HCT116 (cell line): Measurements from ENCODE around the gene WHAMM. TPM values are rescaled to one million over a fixed set of nuclear protein-coding genes. Genes with fewer than 3 reads are reported as not detected.

ENCODE experiments used
- ATAC-seq: fragments of 200-7000 bp; cut with Tn5 transposase; 2 replicates; pipeline ENCODE4 v1.9.1; 2020; ENCODE audit warnings: mild to moderate bottlenecking, moderate library complexity
- BruUV-seq: library from RNA; stranded (reverse); fragments of 400-500 nt; replicated peaks from 2 replicates; lab custom pipeline; 2021; lab: Mats Ljungman, UMichigan
- CTCF ChIA-PET: fragments of 300-600 bp; sonication (Branson Sonifier 250); formaldehyde crosslinking; loops from one replicate; lab custom pipeline; 2021; ENCODE audit warnings: antibody characterized with exemption; lab: Charles Lee
- POLR2A ChIA-PET: fragments of 300-600, 350-600 bp; sonication (Branson Sonifier 250); formaldehyde crosslinking; loops from one replicate; lab custom pipeline; 2021; ENCODE audit warnings: antibody characterized with exemption; lab: Charles Lee
- RAD21 ChIA-PET, 2 experiments: fragments of 300-600 bp; sonication (Branson Sonifier 250); formaldehyde crosslinking; loops; one replicate each; lab custom pipeline; 2023; ENCODE audit warnings: low total read pairs in 2 of 2; ENCODE audit not compliant: uncharacterized antibody in 2 of 2, unreplicated experiment in 2 of 2, low non-redundant PET in 1 of 2; lab: Charles Lee
- DNase-seq: peaks from one replicate; pipeline ENCODE4 v3.0.0-alpha.2; 2010; ENCODE audit warnings: low read depth, low spot score
- H2AFZ ChIP-seq: fragments of 200-600 bp; shearing (Covaris generic), sonication (generic); 2 replicates; pipeline ENCODE4 v1.6.1; 2017; ENCODE audit warnings: low read depth, mixed run types, mixed read lengths, antibody characterized with exemption, low read length; ENCODE audit not compliant: poor library complexity, severe bottlenecking
- H3K27ac ChIP-seq: 2 replicates; pipeline ENCODE4 v1.5.1; 2012; ENCODE audit warnings: low read depth, low read length
- H3K27me3 ChIP-seq: fragments of 200-600 bp; sonication (generic); 2 replicates; pipeline ENCODE4 v1.6.1; 2016; ENCODE audit warnings: mixed run types, low read length, mixed read lengths; ENCODE audit not compliant: insufficient read depth
- H3K36me3 ChIP-seq, 2 experiments: fragments of 200-500 bp in 1 of 2; fragments of 200-600 bp in 1 of 2; sonication (Bioruptor generic) in 1 of 2; sonication (generic) in 1 of 2; 2 replicates each; pipeline versions ENCODE4 v1.5.1 to v1.6.1; 2014 to 2016; ENCODE audit warnings: low read length in 2 of 2, inconsistent platforms in 1 of 2, mixed read lengths in 1 of 2, mixed run types in 1 of 2; ENCODE audit not compliant: insufficient read depth in 2 of 2, control insufficient read depth in 1 of 2
- H3K4me1 ChIP-seq, 2 experiments: fragments of 200-600 bp in 1 of 2; sonication (generic) in 1 of 2; 2 replicates each; pipeline versions ENCODE4 v1.5.1 to v1.6.1; 2012 to 2017; ENCODE audit warnings: low read length in 2 of 2, inconsistent platforms in 1 of 2, mild to moderate bottlenecking in 1 of 2, mixed read lengths in 1 of 2, mixed run types in 1 of 2, moderate library complexity in 1 of 2; ENCODE audit not compliant: insufficient read depth in 2 of 2, control insufficient read depth in 1 of 2
- H3K4me2 ChIP-seq: fragments of 200-600 bp; sonication (generic); 2 replicates; pipeline ENCODE4 v1.6.1; 2017; ENCODE audit warnings: mixed run types, low read length, mixed read lengths
- H3K4me3 ChIP-seq, 2 experiments: fragments of 200-600 bp in 1 of 2; sonication (generic) in 1 of 2; replicated peaks in 1 of 2; 2 replicates each; pipeline ENCODE4 v1.5.1; 2011 to 2016; ENCODE audit warnings: low read length in 2 of 2, control low read depth in 1 of 2, low read depth in 1 of 2, mild to moderate bottlenecking in 1 of 2, mixed read lengths in 1 of 2, mixed run types in 1 of 2
- H3K79me2 ChIP-seq: fragments of 200-600 bp; sonication (generic); 2 replicates; pipeline ENCODE4 v1.6.1; 2017; ENCODE audit warnings: mild to moderate bottlenecking, mixed run types, low read length, moderate library complexity, mixed read lengths; ENCODE audit not compliant: insufficient read depth
- H3K9ac ChIP-seq: fragments of 200-600 bp; sonication (generic); 2 replicates; pipeline ENCODE4 v1.6.1; 2016; ENCODE audit warnings: low read length, mixed read lengths
- H3K9me2 ChIP-seq: fragments of 200-600 bp; sonication (generic), shearing (Covaris generic); 2 replicates; pipeline ENCODE4 v1.6.1; 2017; ENCODE audit warnings: mixed run types, mild to moderate bottlenecking, moderate library complexity; ENCODE audit not compliant: insufficient read depth
- H3K9me3 ChIP-seq, 2 experiments: fragments of 200-500 bp in 1 of 2; fragments of 200-600 bp in 1 of 2; sonication (Bioruptor generic) in 1 of 2; sonication (generic) in 1 of 2; 2 replicates each; pipeline ENCODE4 v1.6.1; 2014 to 2017; ENCODE audit warnings: low read length in 2 of 2, mixed read lengths in 2 of 2, inconsistent platforms in 1 of 2, low read depth in 1 of 2, mild to moderate bottlenecking in 1 of 2, mixed run types in 1 of 2, moderate library complexity in 1 of 2; ENCODE audit not compliant: control insufficient read depth in 1 of 2, insufficient read depth in 1 of 2
- H4K20me1 ChIP-seq: fragments of 200-600 bp; sonication (generic), shearing (Covaris generic); 2 replicates; pipeline ENCODE4 v1.6.1; 2017; ENCODE audit warnings: mixed run types, mild to moderate bottlenecking, moderate library complexity; ENCODE audit not compliant: insufficient read depth
- ATF3 ChIP-seq: IDR thresholded peaks from 2 replicates; pipeline ENCODE4 v1.6.1; 2012
- CEBPB ChIP-seq: IDR thresholded peaks from 2 replicates; pipeline ENCODE4 v1.6.1; 2012; ENCODE audit warnings: low read depth
- CTCF ChIP-seq, 3 experiments: fragments of 200-600 bp in 1 of 3; sonication (generic) in 1 of 3; IDR thresholded peaks in 2 of 3; conservative IDR thresholded peaks in 1 of 3; 2 replicates each; pipeline ENCODE4 v1.5.1; 2012 to 2017; ENCODE audit warnings: low read depth in 2 of 3, low read length in 2 of 3, antibody characterized with exemption in 1 of 3, borderline replicate concordance in 1 of 3, control low read depth in 1 of 3, mild to moderate bottlenecking in 1 of 3, mixed read lengths in 1 of 3, mixed run types in 1 of 3, moderate library complexity in 1 of 3; ENCODE audit not compliant: insufficient read depth in 1 of 3
- ELF1 ChIP-seq: IDR thresholded peaks from 2 replicates; pipeline ENCODE4 v1.6.1; 2012; ENCODE audit warnings: low read depth, borderline replicate concordance
- EZH2 ChIP-seq: fragments of 200-600 bp; sonication (generic); IDR thresholded peaks from 2 replicates; pipeline ENCODE4 v1.6.1; 2017; ENCODE audit warnings: antibody characterized with exemption, mixed run types
- EZH2phosphoT487 ChIP-seq: fragments of 200-600 bp; IDR thresholded peaks from 2 replicates; pipeline ENCODE4 v1.6.1; 2018; ENCODE audit warnings: antibody characterized with exemption, borderline replicate concordance
- FOSL1 ChIP-seq: IDR thresholded peaks from 2 replicates; pipeline ENCODE4 v1.6.1; 2012; ENCODE audit warnings: low read depth
- POLR2A ChIP-seq: IDR thresholded peaks from 2 replicates; pipeline ENCODE4 v1.7.0; 2011; ENCODE audit warnings: borderline replicate concordance; ENCODE audit not compliant: insufficient read depth, insufficient read length; ENCODE audit errors: extremely low read depth
- POLR2AphosphoS5 ChIP-seq: IDR thresholded peaks from 2 replicates; pipeline ENCODE4 v1.6.1; 2011; ENCODE audit warnings: mild to moderate bottlenecking, low read depth, low read length, moderate library complexity
- RAD21 ChIP-seq: IDR thresholded peaks from 2 replicates; pipeline ENCODE4 v1.6.1; 2012; ENCODE audit warnings: low read depth, mild to moderate bottlenecking
- SRF ChIP-seq: IDR thresholded peaks from 2 replicates; pipeline ENCODE4 v1.6.1; 2012; ENCODE audit warnings: low read depth
- TCF7L2 ChIP-seq: IDR thresholded peaks from 2 replicates; pipeline ENCODE4 v1.7.0; 2011; ENCODE audit warnings: borderline replicate concordance, inconsistent platforms; ENCODE audit not compliant: insufficient read depth, insufficient read length; ENCODE audit errors: extremely low read depth
- YY1 ChIP-seq: IDR thresholded peaks from 2 replicates; pipeline ENCODE4 v1.6.1; 2011; ENCODE audit warnings: low read length, low read depth, moderate library complexity, mild to moderate bottlenecking; ENCODE audit not compliant: insufficient replicate concordance; ENCODE audit errors: extremely low read depth
- ZBTB33 ChIP-seq: IDR thresholded peaks from 2 replicates; pipeline ENCODE4 v1.6.1; 2011; ENCODE audit warnings: mild to moderate bottlenecking, low read length, moderate library complexity; ENCODE audit not compliant: insufficient replicate concordance; ENCODE audit errors: extremely low read depth
- ZFX ChIP-seq: fragments of 450-650 bp; IDR thresholded peaks from 2 replicates; pipeline ENCODE4 v1.6.1; 2017
- ZNF274 ChIP-seq: fragments of 200-500 bp; sonication (Bioruptor generic); IDR thresholded peaks from 2 replicates; pipeline ENCODE4 v1.6.1; 2014; ENCODE audit warnings: mild to moderate bottlenecking, low read depth, low read length, inconsistent platforms
- intact Hi-C: fragments of 100-400 bp; cut with micrococcal nuclease; formaldehyde crosslinking; loops from 2 replicates; pipeline ENCODE4 v1.10.0; 2022
- total RNA-seq: library from RNA; stranded (reverse); gene quantifications from one replicate; pipeline ENCODE4 v1.2.1, GENCODE V29; 2021; ENCODE audit not compliant: unreplicated experiment

Gene WHAMM
- total RNA-seq, 1 experiment from 2014 or later = 7.1 TPM

GRCh38 chr15:82778755-82779154 lies 30.7 kb upstream of the WHAMM start:
- ChIA-PET POLR2A (no interaction called here), CTCF (no interaction called here), RAD21 (no interaction called here)
- Histone ChIP-seq H3K9me2 (no peaks in the 10 kb centered on the region), H2AFZ (no peak overlapping the region), H3K27me3 (no peaks in the 10 kb centered on the region), H3K79me2 (no peaks in the 10 kb centered on the region), H3K9ac (no peak overlapping the region), H3K4me2 (no peak overlapping the region), H3K4me3 (no peak overlapping the region), H4K20me1 (no peaks in the 10 kb centered on the region), H3K36me3 (no peaks in the 10 kb centered on the region), H3K9me3 (no peaks in the 10 kb centered on the region), H3K27ac (no peak overlapping the region), H3K4me1 (0 out of 4 replicates have a peak, but pooled peaks cover 2 to 4% of the 10 kb centered on the region in 2 experiments)
- no peak for ATAC-seq
- no peak for TF ChIP-seq ZBTB33
- TF ChIP-seq SRF = no peak
- TF ChIP-seq POLR2A = no peak
- TF ChIP-seq POLR2AphosphoS5 = no peak
- TF ChIP-seq ZNF274 = no peak
- TF ChIP-seq RAD21 = no peak
- TF ChIP-seq TCF7L2 = no peak
- no peak for TF ChIP-seq CEBPB
- no peak for TF ChIP-seq EZH2phosphoT487
- no peak for TF ChIP-seq EZH2
- TF ChIP-seq ZFX = no peak
- no peak for TF ChIP-seq CTCF (IDR thresholded peaks at IDR 0.05 in 2 of 3, conservative IDR thresholded peaks at IDR 0.05 in 1 of 3; ENCODE audit: borderline replicate concordance in 1 of 3, insufficient read depth in 1 of 3, low read depth in 2 of 3, low read length in 2 of 3)
- no peak for TF ChIP-seq YY1
- TF ChIP-seq FOSL1 = no peak
- TF ChIP-seq ATF3 = no peak
- TF ChIP-seq ELF1 = no peak
- intact Hi-C loops = no loop called here
- no peak for DNase-seq
- no TSS peak for BruUV-seq
